ENCODE data around the gene MSANTD1. TPM values are rescaled to one million over a fixed set of nuclear protein-coding genes. Genes with fewer than 3 reads are reported as not detected.
A peak's percentile ranks its signal among the peaks of the same experiment; 100 is the strongest.

Gene MSANTD1
- total and polyA plus RNA-seq, 2 of the 8 experiments (the other 6 are each of a cell fraction or from before 2014, with no cell fraction given): 0.23 to 0.45 TPM

- Histone ChIP-seq H4K8ac (ENCODE audit: extremely low read depth, insufficient read depth, low read length) (no peak overlapping the region; the same call in 1 of the 2 replicates), H3K9me3 (ENCODE audit: insufficient read depth in 2 of 2, low read depth in 1 of 2, low read length in 1 of 2) (no peaks in the 10 kb centered on the region), H2BK5ac (ENCODE audit: low read depth, low read length) (no peak overlapping the region), H2BK15ac (ENCODE audit: low read length) (peak overlapping the region; percentile 46; the same call in 1 of the 2 replicates), H3K56ac (replicated peaks; ENCODE audit: insufficient read length, low read depth, low read length) (no peak overlapping the region), H3K18ac (ENCODE audit: extremely low read depth, low read length) (no peak overlapping the region), H3K9ac (replicated peaks in 1 of 4; ENCODE audit: extremely low read depth in 1 of 4, low read depth in 3 of 4, low read length in 3 of 4) (no peak overlapping the region; a peak in 1 of 7 replicates), H2BK120ac (replicated peaks; ENCODE audit: low read depth, low read length) (no peak overlapping the region), H3K4me2 (ENCODE audit: insufficient read depth in 1 of 2, low read depth in 2 of 2, low read length in 2 of 2) (no peak overlapping the region), H3K4ac (replicated peaks; ENCODE audit: insufficient read length, low read depth, low read length) (no peak overlapping the region), H3K14ac (ENCODE audit: insufficient read length) (no peak overlapping the region), H2BK20ac (ENCODE audit: low read length) (no peak overlapping the region), H3K27me3 (replicated peaks in 1 of 4; ENCODE audit: control insufficient read depth in 3 of 4, extremely low read depth in 1 of 4, insufficient read depth in 3 of 4, low read length in 3 of 4) (no peaks in the 10 kb centered on the region), H3K23me2 (ENCODE audit: low read depth, low read length) (no peaks in the 10 kb centered on the region), H4K20me1 (replicated peaks in 1 of 2; ENCODE audit: control insufficient read depth in 1 of 2, insufficient read depth in 2 of 2, low read length in 2 of 2) (peaks cover 12% of the 10 kb centered on the region in 2 experiments), H3K36me3 (ENCODE audit: control insufficient read depth in 2 of 4, insufficient read depth in 4 of 4, low read length in 3 of 4) (no peaks in the 10 kb centered on the region; a peak in 1 of 8 replicates), H3K79me2 (ENCODE audit: control insufficient read depth in 1 of 2, insufficient read depth in 2 of 2, low read length in 2 of 2) (no peaks in the 10 kb centered on the region), H4K5ac (ENCODE audit: insufficient read length, low read depth, low read length) (no peak overlapping the region), H3K4me1 (replicated peaks in 1 of 4; ENCODE audit: control insufficient read depth in 3 of 4, insufficient read depth in 4 of 4, low read length in 3 of 4) (peaks cover 0 to 12% (median 0%) of the 10 kb centered on the region in 4 experiments; a peak in 3 of 7 replicates), H3K4me3 (ENCODE audit: extremely low read depth in 1 of 4, insufficient read depth in 2 of 4, low read depth in 3 of 4, low read length in 4 of 4) (no peak overlapping the region), H2BK12ac (ENCODE audit: low read depth, low read length) (no peak overlapping the region), H3K27ac (ENCODE audit: low read depth, low read length) (no peak overlapping the region), H2AFZ (ENCODE audit: low read length) (no peak overlapping the region), H2AK5ac (ENCODE audit: low read depth, low read length) (no peak overlapping the region), H3K23ac (ENCODE audit: insufficient read length) (no peak overlapping the region), H4K91ac (replicated peaks; ENCODE audit: insufficient read length, low read length) (no peak overlapping the region), H3K79me1 (ENCODE audit: low read depth, low read length) (no peaks in the 10 kb centered on the region)
- POLR2A ChIA-PET (ENCODE audit: partially characterized antibody): interaction anchor here (1.7 kb wide), 1 partner anchor 46 kb away, joined by 3 read pairs; no protein-coding TSS in a partner anchor
- no peak for FAIRE-seq
- no peak for DNase-seq (ENCODE audit: low read depth in 1 of 2, low spot score in 2 of 2)
- CTCF ChIA-PET (ENCODE audit: partially characterized antibody): interaction anchor here (1.0 to 2.6 kb wide), 7 partner anchors 15 to 232 kb away, joined by 3 to 7 read pairs (median 4); no protein-coding TSS in a partner anchor
- 92% methylated on average over 12 of the region's 14 CpGs; no CpG with 5 or more reads in 1 of the 2 experiments for WGBS, 2 experiments (ENCODE audit: extremely low coverage in 1 of 2, insufficient coverage in 1 of 2, insufficient read length in 1 of 2, insufficient replicate concordance in 2 of 2, low coverage in 1 of 2, low lambda C conversion rate in 2 of 2, missing lambda C conversion rate in 1 of 2)
- TF ChIP-seq HDAC2 (IDR thresholded peaks at IDR 0.05; ENCODE audit: borderline replicate concordance in 1 of 2, low read depth in 2 of 2, low read length in 2 of 2) (no peak), ASH2L (IDR thresholded peaks at IDR 0.05; ENCODE audit: low read length) (no peak), TBP (IDR thresholded peaks at IDR 0.05; ENCODE audit: low read depth, low read length) (no peak), SP1 (IDR thresholded peaks at IDR 0.05; ENCODE audit: low read depth, low read length) (no peak), CHD2 (IDR thresholded peaks at IDR 0.05; ENCODE audit: low read length) (no peak), SUZ12 (IDR thresholded peaks at IDR 0.05; ENCODE audit: low read length) (no peak), SP2 (IDR thresholded peaks at IDR 0.05; ENCODE audit: low read length) (no peak), RXRA (IDR thresholded peaks at IDR 0.05; ENCODE audit: insufficient read depth, low read depth, low read length) (no peak), TAF1 (IDR thresholded peaks at IDR 0.05; ENCODE audit: low read depth, low read length) (no peak), TEAD4 (IDR thresholded peaks at IDR 0.05; ENCODE audit: low read depth, low read length) (no peak), SIN3A (conservative IDR thresholded peaks at IDR 0.05 in 1 of 2, IDR thresholded peaks at IDR 0.05 in 1 of 2; ENCODE audit: low read depth in 1 of 2, low read length in 2 of 2) (no peak), KDM1A (IDR thresholded peaks at IDR 0.05; ENCODE audit: borderline replicate concordance, low read length) (no peak), GABPA (IDR thresholded peaks at IDR 0.05; ENCODE audit: borderline replicate concordance, insufficient read depth, low read length) (no peak), TAF7 (optimal IDR thresholded peaks at IDR 0.05; ENCODE audit: borderline replicate concordance, low read depth, low read length) (no peak), BACH1 (IDR thresholded peaks at IDR 0.05; ENCODE audit: low read length) (no peak), SIRT6 (IDR thresholded peaks at IDR 0.05; ENCODE audit: low read length) (no peak)
These were observed 830 bp upstream of the MSANTD1 start for GRCh38 chr4:3248178-3248480.

All from H1 (cell line).